Peyer's patch (tissue), 4 donors: ENCODE measurements around the gene IQGAP3.

Experiments
- POLR2A ChIP-seq, 2 donors: fragments of 450-650 bp; IDR thresholded peaks; one replicate each; pipeline ENCODE4 v1.5.1; 2017; ENCODE audit warnings: antibody characterized with exemption in 2 of 2, mild to moderate bottlenecking in 2 of 2, moderate library complexity in 2 of 2
- TF ChIP-seq, protein P1 (sequence below), 6 experiments: fragments of 450-650 bp in 4 of 6; fragments of 200-600 bp in 2 of 6; sonication (generic) in 1 of 6; IDR thresholded peaks; one replicate each; pipeline ENCODE4 v1.5.1; 2017 to 2019; ENCODE audit warnings: antibody characterized with exemption in 6 of 6, mild to moderate bottlenecking in 3 of 6, moderate library complexity in 1 of 6

DNA sequence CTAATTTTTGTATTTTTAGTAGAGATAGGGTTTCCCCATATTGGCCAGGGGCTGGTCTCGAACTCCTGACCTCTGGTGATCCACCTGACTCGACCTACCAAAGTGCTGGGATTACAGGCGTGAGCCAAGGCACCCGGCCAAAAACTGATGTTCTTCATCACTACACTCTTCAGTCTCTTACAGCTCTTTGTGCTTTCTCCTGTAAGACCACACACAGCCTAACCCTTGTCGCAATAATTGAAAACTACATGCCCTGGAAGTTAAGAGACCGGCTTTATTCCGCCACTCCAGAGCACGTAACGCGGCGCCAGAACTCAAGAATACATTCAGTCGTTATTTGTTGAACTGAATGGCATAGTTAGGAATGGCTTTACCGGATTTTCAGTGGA is 28.4 kb upstream of the IQGAP3 start:
- TF ChIP-seq, protein P1, sequence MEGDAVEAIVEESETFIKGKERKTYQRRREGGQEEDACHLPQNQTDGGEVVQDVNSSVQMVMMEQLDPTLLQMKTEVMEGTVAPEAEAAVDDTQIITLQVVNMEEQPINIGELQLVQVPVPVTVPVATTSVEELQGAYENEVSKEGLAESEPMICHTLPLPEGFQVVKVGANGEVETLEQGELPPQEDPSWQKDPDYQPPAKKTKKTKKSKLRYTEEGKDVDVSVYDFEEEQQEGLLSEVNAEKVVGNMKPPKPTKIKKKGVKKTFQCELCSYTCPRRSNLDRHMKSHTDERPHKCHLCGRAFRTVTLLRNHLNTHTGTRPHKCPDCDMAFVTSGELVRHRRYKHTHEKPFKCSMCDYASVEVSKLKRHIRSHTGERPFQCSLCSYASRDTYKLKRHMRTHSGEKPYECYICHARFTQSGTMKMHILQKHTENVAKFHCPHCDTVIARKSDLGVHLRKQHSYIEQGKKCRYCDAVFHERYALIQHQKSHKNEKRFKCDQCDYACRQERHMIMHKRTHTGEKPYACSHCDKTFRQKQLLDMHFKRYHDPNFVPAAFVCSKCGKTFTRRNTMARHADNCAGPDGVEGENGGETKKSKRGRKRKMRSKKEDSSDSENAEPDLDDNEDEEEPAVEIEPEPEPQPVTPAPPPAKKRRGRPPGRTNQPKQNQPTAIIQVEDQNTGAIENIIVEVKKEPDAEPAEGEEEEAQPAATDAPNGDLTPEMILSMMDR (IDR thresholded peaks at IDR 0.05): no peak
- TF ChIP-seq POLR2A (IDR thresholded peaks at IDR 0.05): no peak
